NCI-H748 (cell line): Measurements from ENCODE around the gene DRAP1.
"Not testable (repeated sequence)": the region's sequence is repeated elsewhere in the genome, so short reads cannot be mapped to it uniquely, and the experiment has no call there.

Experiments used
- DNase-seq: peaks from one replicate; lab custom pipeline; 2025; ENCODE audit not compliant: unreplicated experiment; lab: John Stamatoyannopoulos, UW

DRAP1 gene

DNA sequence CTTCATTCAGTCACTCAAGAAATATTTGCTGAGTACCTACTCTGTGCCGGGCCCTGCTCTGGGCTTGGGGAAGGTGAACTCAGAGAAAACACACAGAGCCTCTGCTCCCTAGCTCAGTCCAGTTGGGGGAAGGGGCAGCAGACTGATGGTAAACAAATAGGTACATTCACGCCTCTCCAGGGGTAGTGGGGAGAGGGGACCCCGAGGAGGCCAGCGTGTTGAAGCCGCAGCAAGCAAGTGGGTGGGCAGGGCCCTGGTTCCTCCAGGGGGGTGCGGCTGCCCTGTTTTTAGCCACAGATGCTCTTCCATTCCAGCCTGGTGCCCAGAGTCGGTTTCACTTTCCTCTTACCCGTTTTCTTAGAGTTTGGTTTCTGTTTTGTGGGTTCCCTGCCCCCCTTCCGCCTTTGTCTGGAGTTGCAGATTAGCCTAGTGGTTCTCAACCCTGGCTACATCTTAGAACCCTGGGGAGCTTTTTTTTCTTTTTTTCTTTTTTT is 8.7 kb downstream of the DRAP1 start:
- DNase-seq: no peak

DNA sequence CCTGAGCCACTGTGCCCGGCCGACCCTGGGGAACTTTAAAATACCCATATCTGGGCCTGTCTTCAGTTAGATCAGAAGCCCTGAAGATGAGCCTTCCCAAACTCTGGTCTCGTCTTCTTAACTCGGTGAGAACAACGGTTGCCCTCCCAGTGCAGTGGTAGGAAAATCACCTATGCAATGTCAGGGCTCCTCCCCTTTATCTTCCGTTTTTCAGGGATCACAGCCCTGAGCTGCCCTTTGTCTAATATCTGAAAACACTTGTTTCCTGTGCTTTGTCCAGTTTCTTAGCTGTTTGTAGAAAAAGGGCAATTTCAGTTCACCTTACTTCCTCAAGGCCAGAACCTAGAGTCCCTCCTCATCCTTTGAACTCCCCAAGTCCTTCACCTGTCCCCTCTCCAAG is 9.4 kb downstream of the DRAP1 start:
- DNase-seq: no peak

DNA sequence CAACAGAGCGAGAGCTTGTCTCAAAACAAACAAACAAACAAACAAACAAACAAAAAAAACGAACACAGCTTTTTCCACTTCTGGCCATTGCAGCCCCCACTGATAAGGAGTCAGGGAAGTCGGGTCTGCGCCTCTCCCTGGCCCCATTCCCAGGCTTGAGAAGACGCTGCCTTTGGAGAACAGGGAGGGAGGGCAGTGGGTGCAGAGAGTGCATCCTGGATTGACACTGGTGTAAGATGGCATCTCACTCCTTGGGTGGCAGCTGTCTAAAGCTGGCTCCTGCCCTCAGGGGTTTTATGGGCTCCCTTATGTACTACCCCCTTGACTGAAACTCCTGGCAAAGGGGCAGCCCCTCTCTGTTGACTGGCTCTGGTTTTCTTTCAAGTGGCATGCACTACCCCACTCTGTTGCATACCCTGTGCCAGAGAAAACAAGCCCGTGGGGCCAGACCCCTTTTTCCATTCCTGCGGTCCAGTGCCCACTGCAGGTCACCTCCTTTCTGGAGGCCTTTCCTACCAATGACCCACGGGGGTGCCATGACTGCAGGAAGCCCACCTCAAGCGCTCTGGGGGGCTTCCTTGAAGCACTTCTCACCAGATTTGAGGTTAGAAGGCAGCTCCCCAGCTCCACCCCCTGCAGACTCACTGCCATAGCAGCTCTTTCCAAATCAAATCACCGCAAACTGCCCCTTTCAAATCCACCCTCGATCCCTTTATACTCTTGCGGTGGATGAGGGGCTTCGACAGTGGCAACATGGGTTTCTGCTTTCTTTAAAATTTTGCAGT is 12.7 kb downstream of the DRAP1 start:
- no peak for DNase-seq

DNA sequence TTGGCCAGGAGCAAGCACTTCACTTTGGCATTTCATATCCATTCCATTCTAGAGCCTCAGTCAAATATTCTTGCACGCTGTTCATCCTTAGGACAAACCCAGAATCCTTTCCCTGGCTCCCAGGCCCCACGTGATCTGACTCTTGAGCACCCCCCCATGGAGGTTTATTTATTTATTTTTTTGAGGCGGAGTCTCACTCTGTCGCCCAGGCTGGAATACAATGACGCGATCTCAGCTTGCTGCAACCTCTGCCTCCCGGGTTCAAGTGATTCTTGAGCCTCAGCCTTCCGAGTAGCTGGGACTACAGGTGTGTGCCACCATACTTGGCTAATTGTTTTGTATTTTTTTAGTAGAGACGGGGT is 13.3 kb downstream of the DRAP1 start:
- DNase-seq: peak; percentile 36

DNA sequence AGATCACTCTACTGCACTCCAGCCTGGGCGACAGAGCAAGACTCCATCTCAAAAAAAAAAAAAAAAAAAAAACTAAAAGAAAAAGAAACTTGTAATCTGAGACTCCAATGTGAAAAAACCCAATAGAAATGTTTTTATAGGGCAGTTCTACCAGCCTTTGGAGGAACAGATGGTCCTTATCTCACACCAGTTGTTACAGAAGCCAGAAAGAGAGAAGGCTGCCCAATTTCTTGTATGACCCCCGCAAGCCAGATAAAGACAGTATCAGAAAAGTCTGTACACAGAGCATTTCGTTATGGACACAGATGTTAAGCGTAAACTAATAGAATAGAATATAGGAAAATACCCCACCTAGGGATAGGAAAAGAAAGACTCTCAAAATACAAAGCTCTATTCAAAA is 14.8 kb downstream of the DRAP1 start:
- DNase-seq: no peak

DNA sequence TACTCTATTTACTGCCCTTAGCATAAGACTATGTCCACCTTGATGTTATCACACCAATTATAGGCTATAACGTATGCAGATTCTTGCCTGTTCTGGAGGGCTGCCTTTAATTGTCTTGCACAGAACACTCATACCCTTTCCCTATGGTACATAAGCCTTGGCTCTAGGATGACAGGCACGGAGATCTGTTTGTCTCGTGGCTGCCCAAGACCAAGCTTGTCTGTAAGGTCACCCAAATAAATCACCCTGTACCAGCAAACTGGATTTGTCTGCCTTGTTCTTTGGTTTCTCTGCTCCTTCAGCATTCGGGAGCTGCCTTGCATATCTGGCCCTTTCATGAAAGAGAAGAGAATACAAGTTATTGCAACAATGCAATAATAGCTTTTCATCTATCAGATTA is 18.5 kb downstream of the DRAP1 start:
- no peak for DNase-seq

DNA sequence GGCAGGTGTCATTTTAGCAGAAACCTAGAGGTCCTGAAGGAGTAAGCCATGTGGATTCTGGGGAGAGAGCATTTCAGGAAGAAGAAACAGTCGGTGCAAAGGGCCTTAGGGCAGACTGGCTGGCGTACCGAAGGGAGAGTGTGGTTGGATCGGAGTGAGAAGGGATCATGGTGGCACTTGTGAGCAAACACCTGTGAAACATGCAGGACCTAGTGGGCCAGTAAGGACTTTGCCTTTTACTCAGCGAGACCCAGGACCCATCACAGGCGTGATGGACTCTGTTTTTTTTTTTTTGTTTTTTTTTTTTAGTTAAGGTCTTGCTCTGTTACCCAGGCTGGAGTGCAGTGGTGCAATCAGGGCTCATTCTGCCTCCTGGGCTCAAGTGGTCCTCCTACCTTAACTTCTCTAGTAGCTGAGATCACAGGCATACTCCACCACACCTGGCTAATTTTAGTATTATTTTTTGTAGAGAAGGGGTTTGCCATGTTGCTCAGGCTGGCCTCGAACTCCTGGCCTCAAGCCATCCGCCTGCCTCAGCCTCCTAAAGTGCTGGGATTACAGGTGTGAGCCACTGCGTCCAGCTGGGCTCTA is 22.6 kb downstream of the DRAP1 start:
- no peak for DNase-seq

DNA sequence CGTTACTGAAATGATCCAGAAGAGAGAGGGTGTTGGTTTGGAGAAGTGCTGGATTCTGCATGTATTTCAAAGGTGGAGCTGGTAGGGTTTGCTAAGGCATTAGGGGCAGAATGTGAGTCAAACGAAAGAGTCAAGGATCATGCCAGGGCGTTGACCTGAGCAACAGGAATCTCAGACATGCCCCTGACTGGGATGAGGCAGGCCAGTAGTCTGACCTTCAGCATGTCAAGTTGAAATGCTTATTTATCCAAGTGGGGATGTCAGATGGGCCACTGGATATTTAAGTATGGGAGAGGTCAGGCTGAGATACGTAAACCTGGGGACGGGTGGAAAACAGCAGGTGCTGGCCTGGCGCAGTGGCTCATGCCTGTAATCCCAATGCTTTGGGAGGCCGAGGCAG is 23.3 kb downstream of the DRAP1 start:
- no peak for DNase-seq

DNA sequence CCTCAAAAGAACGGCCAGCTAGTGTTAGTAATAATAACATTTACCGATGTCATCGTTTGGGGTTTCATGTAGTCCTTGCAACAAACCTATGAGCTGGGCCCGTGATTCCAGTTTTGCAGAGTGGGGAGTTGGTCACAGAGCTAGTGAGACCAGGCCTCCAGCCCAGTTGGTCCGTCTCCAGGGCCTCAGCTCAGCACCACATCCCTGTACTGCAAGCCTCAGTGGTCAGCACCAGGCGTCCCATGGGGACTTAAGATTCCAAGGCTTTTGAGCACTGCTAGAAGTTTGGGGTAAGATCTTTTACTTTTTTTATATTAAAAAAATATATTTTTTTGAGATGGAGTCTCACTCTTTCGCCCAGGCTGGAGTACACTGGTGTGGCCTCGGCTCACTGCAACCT is 25.0 kb downstream of the DRAP1 start:
- DNase-seq: no peak

DNA sequence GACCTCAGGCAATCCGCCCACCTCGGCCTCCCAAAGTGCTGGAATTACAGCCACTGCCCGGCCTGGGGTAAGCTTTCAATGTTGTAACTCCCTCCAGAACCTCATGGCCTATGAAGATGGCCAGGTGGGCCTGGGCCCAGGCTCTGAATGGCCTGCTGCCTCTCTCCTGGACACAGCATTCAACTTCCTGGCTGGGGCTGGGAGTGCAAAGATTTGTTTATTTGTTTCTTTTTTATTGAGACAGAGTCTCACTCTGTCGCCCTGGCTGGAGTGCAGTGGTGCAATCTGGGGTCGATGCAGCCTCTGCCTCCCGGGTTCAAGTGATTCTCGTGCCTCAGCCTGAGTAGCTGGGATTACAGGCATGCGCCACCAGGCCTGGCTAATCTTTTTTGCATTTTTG is 25.5 kb downstream of the DRAP1 start:
- DNase-seq: no peak

DNA sequence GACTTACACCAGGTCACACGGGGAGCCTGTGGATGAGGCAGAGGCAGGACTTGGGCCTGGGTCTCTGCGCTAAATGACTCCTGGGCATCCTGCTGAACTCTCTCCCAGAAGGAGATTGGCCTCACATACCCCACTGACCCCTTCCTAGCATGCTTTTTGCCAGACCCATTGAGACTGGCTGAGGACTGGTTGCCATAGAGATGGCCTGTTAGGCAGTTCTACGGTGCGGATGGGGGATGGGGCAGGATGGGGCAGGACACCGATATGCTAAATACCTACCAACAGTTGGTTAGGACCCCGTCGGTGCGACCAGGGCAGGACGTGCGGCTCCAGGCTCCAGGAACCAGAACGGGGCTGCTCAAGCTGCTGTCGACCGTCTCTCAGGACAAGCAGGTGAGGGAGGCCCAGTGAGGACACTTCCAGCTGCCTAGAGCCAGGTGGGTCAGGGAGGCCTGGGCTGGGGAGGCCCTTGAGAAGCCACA is 26.2 kb downstream of the DRAP1 start, which contains the start of gene TSGA10IP:
Gene TSGA10IP, plus strand, starts transcription at position 51 of the 482 bp plus-strand sequence. Its CDS starts 196 bp downstream, at position 247.
- DNase-seq: no peak

DNA sequence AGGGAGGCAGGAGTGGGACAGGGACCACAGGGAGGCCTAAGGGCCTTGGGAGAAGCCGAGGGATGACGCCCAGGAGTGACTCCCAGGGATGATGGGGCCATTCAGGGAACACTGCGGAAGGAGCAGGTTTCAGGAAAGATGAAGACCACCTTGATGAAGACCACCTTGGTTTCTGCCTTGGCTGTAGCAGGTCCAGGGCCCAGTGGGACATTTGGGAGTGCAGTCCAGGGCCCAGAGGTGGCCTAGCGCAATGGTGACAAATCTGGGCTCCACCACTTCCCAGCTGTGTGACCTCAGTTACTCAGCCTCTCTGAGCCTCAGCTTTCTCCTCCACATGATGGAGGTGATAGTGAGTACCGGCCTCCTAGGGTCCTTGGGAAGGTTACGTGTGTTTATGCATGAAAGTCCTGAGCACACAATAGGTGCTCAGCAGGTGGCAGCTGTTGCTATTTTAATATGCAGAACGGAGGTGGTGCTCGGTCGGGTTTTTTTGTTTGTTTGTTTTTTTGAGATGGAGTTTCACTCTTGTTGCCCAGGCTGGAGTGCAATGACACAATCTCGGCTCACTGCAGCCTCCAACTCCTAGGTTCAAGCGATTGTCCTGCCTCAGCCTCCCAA is 26.8 kb downstream of the DRAP1 start:
- no peak for DNase-seq

DNA sequence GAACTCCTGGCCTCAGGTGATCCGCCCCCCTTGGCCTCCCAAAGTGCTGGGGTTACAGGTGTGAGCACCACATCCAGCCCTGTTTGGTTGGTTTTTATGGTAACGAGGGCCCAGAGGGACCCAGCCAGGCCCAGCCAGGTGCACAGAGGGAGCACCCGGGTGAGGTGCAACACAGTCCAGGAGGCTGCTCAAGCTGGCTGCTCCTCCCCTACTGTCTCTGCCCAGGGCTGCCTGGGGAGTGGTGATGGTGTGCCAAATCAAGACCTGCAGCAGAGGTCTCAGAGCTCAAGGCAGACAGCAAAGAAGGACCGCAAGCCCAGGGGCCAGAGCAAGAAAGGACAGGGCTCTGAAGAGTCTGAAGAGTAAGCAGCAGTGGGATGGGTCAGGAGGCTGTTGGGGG is 27.4 kb downstream of the DRAP1 start:
- no peak for DNase-seq

DNA sequence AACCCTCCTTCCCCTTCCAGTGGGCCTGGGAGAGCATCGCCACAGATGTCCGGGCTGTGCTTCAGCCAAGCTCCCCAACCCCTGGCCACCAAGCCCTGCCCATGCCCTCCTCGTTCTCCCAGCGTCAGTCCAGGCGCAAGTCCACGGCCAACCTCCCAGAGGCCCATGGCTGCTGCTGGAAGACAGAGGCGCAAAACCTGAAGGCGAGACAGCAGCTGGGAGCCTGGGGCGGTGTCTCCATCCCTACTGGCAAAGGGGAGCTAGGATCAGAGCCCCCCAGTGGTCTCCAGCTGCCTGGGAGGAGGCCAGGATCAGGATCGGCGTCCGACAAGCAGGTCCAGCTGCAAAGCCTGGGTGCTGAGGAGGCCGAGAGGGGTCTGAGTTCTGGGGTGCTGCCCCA is 27.9 kb downstream of the DRAP1 start:
- no peak for DNase-seq

DNA sequence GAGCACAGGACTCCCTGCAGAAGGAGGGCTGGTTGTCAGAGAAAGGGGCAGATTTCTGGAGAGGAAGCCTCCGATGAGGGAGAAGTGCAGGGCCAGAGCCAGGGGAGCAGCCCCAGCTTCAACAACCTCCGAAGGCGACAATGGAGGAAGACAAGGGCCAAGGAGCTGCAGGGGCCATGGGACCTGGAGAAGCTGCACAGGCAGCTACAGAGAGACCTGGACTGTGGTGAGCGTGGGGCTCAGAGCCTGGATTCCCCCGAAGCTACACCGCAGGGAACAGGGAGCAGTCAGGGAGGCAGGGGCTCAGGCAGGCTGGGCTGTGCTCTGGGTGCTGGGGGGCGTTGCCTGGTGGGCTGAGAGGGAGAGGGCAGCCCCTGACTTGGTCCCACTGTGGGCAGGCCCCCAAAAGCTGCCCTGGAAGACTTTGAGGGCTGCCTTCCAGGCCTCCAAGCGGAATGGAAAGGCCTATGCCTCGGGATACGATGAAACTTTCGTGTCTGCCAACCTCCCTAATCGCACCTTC is 28.4 kb downstream of the DRAP1 start:
- no peak for DNase-seq

DNA sequence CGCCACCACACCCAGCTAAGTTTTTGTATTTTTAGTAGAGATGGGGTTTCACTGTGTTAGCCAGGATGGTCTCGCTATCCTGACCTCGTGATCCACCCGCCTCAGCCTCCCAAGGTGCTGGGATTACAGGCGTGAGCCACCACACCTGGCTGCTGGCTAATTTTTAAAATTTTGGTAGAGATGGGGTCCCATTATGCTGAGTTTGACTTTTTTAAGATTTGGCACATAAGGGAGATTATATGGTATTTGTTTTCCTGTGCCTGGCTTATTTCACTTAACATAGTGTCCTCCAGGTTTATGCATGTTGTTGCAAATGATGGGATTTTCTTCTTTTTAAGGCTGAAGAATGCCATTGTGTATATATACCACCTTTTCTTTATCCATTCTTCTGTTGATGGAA is 31.5 kb downstream of the DRAP1 start:
- DNase-seq: not testable (repeated sequence)

DNA sequence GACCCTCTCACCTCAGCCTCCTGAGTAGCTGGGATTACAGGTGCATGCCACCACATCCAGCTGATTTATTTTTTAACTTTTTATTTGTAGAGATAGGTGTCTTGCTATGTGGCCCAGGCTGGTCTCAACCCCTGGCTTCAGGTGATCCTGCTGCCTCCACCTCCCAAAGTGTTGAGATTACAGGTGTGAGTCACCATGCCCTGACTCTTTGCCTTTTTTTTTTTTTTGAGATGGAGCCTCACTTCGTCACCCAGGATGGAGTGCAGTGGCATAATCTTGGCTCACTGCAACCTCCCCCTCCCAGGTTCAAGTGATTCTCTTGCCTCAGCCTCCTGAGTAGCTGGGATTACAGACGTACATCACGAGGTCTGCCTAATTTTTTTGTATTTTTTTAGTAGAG is 32.4 kb downstream of the DRAP1 start:
- not testable (repeated sequence) for DNase-seq

DNA sequence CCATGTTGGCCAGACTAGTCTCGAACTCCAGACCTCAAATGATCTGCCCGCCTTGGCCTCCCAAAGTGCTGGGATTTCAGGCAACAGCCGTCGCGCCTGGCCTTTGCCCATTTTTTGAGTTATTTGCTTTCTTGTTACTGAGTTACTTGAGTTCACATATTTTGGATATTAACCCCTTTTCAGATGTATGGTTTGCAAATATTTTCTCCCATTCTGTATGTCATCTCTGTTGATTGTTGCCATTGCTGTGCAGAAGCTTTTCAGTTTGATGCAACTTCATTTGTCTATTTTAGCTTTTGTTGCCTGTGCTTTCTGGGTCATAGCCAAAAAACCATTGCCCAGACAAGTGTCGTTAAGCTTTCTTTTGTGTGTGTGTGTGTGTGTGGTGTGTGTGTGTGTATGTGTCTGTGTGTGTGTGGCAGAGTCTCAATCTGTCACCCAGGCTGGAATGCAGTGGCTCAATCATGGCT is 32.9 kb downstream of the DRAP1 start:
- DNase-seq: no peak

DNA sequence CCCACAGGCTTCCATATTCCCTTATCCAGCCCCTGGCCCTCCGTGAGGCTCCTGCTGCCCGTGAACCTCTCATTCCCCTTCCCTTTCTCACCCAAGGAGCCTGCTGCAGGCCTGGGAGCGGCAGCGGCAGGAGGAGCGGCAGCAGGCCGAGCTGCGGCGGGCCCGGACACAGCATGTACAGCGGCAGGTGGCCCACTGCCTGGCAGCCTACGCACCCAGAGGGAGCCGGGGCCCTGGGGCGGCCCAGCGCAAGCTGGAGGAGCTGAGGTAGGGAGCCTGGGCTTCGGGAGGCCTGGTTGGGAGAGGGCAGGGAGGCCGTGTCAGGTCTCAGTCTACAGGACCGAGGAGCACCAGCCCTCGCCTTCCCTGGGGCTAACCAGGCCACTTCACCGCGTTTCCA is 34.2 kb downstream of the DRAP1 start:
- no peak for DNase-seq

DNA sequence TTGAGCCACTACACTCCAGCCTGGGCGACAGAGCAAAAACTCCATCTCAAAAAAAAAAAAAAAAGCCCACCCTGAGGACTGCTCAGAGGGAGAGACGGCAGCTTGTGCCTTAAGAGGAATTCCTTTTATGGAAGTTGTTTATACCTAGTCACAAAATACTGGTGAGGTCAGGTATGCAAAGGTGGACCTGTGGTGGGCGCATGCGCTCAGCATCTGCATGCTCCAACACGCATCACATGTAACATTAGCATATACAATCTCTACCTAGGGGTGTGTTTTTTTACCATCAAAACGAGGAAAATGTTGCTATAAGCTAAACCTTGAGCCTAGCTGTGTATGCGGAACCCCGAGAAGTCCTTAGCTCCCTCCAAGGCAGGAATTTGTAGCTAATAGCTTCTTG is 35.5 kb downstream of the DRAP1 start:
- DNase-seq: no peak

DNA sequence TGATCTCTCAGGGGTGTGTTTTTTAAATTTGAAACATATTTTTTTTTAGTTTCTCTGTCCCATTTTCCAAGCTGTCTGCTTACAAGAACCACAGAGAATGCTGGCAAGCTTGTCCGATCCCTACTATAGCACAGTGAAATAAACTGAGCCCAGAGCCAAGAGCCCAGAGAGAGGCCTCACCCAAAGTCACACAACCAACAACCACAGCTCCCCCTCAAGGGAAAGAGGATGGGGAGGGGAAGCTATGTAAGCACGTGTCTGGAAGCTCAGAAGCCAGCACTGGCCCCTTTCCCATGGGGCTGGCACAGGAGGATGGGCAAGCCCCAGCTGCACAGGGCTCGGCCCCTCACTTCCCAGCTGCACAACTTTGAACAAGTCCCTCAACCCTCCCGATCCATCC is 39.1 kb downstream of the DRAP1 start:
- no peak for DNase-seq
